Liver (tissue), 9 donors: ENCODE results near the gene MAP4K3. TPM values are rescaled to one million over a fixed set of nuclear protein-coding genes. Genes with fewer than 3 reads are reported as not detected.

Experiments used
- DNase-seq: peaks from one replicate; pipeline ENCODE4 v3.0.0-alpha.2; 2017; ENCODE audit warnings: low spot score
- H3K27ac ChIP-seq, 2 donors: one replicate each; pipeline ENCODE4 v1.7.0; 2013; ENCODE audit warnings: inconsistent platforms in 2 of 2, low read length in 2 of 2, control low read depth in 1 of 2, low read depth in 1 of 2, mild to moderate bottlenecking in 1 of 2
- H3K27me3 ChIP-seq, 4 donors: one replicate each; pipeline versions ENCODE4 v1.6.1 to v1.7.0; 2013; ENCODE audit warnings: low read length in 3 of 4, inconsistent platforms in 1 of 4, mild to moderate bottlenecking in 1 of 4, moderate library complexity in 1 of 4; ENCODE audit not compliant: control insufficient read depth in 4 of 4, insufficient read depth in 4 of 4
- H3K36me3 ChIP-seq, 4 donors: one replicate each; pipeline versions ENCODE4 v1.6.1 to v1.7.0; 2013; ENCODE audit warnings: low read length in 3 of 4, mild to moderate bottlenecking in 3 of 4, low read depth in 1 of 4, moderate library complexity in 1 of 4; ENCODE audit not compliant: control insufficient read depth in 4 of 4, insufficient read depth in 3 of 4
- H3K4me1 ChIP-seq, 4 donors: one replicate each; pipeline versions ENCODE4 v1.6.1 to v1.7.0; 2013; ENCODE audit warnings: low read length in 3 of 4, mild to moderate bottlenecking in 3 of 4, moderate library complexity in 1 of 4; ENCODE audit not compliant: control insufficient read depth in 4 of 4, insufficient read depth in 4 of 4
- H3K4me3 ChIP-seq, 3 donors: one replicate each; pipeline versions ENCODE4 v1.6.1 to v1.7.0; 2013; ENCODE audit warnings: low read length in 3 of 3, control low read depth in 1 of 3, low read depth in 1 of 3, mild to moderate bottlenecking in 1 of 3
- H3K9ac ChIP-seq, 2 donors: one replicate each; pipeline ENCODE4 v1.7.0; 2013; ENCODE audit warnings: low read length in 2 of 2, mild to moderate bottlenecking in 2 of 2, moderate library complexity in 2 of 2, control low read depth in 1 of 2, low read depth in 1 of 2
- H3K9me3 ChIP-seq, 4 donors: one replicate each; pipeline versions ENCODE4 v1.6.1 to v1.7.0; 2013; ENCODE audit warnings: low read length in 3 of 4; ENCODE audit not compliant: control insufficient read depth in 4 of 4
- ATF3 ChIP-seq: IDR thresholded peaks from 2 replicates; pipeline ENCODE4 v1.6.1; 2016; ENCODE audit warnings: antibody characterized with exemption
- FOXA1 ChIP-seq: IDR thresholded peaks from 2 replicates; pipeline ENCODE4 v1.6.1; 2016; ENCODE audit warnings: antibody characterized with exemption
- FOXA2 ChIP-seq: IDR thresholded peaks from 2 replicates; pipeline ENCODE4 v1.6.1; 2016; ENCODE audit warnings: antibody characterized with exemption
- GABPA ChIP-seq, 2 donors: IDR thresholded peaks in 1 of 2; conservative IDR thresholded peaks in 1 of 2; 2 replicates each; pipeline ENCODE4 v1.6.1; 2016; ENCODE audit warnings: antibody characterized with exemption in 2 of 2, mild to moderate bottlenecking in 1 of 2, moderate library complexity in 1 of 2
- HNF4A ChIP-seq, 2 donors: conservative IDR thresholded peaks; 2 replicates each; pipeline ENCODE4 v1.6.1; 2016; ENCODE audit warnings: antibody characterized with exemption in 2 of 2, mild to moderate bottlenecking in 2 of 2
- HNF4G ChIP-seq: IDR thresholded peaks from 2 replicates; pipeline ENCODE4 v1.6.1; 2016; ENCODE audit warnings: antibody characterized with exemption
- JUND ChIP-seq, 2 donors: IDR thresholded peaks; 2 replicates each; pipeline ENCODE4 v1.6.1; 2016; ENCODE audit warnings: antibody characterized with exemption in 2 of 2
- MAX ChIP-seq: IDR thresholded peaks from 2 replicates; pipeline ENCODE4 v1.6.1; 2016; ENCODE audit warnings: antibody characterized with exemption
- NR2F2 ChIP-seq: IDR thresholded peaks from 2 replicates; pipeline ENCODE4 v1.6.1; 2016; ENCODE audit warnings: antibody characterized with exemption
- RAD21 ChIP-seq, 2 donors: IDR thresholded peaks; 2 replicates each; pipeline ENCODE4 v1.6.1; 2016; ENCODE audit warnings: antibody characterized with exemption in 2 of 2, mild to moderate bottlenecking in 2 of 2
- REST ChIP-seq: IDR thresholded peaks from 2 replicates; pipeline ENCODE4 v1.6.1; 2016; ENCODE audit warnings: antibody characterized with exemption, mild to moderate bottlenecking
- RXRA ChIP-seq, 2 donors: IDR thresholded peaks; 2 replicates each; pipeline ENCODE4 v1.6.1; 2017 to 2018; ENCODE audit warnings: antibody characterized with exemption in 2 of 2, mild to moderate bottlenecking in 1 of 2
- SP1 ChIP-seq: IDR thresholded peaks from 2 replicates; pipeline ENCODE4 v1.6.1; 2018; ENCODE audit warnings: antibody characterized with exemption, mild to moderate bottlenecking
- TAF1 ChIP-seq: conservative IDR thresholded peaks from 2 replicates; pipeline ENCODE4 v1.6.1; 2016; ENCODE audit warnings: antibody characterized with exemption, mild to moderate bottlenecking
- YY1 ChIP-seq: IDR thresholded peaks from 2 replicates; pipeline ENCODE4 v1.6.1; 2016; ENCODE audit warnings: antibody characterized with exemption, mild to moderate bottlenecking
- ZBTB33 ChIP-seq: IDR thresholded peaks from 2 replicates; pipeline ENCODE4 v1.6.1; 2016; ENCODE audit warnings: antibody characterized with exemption
- WGBS: extraction: QIAGEN DNeasy Blood & Tissue Kit; methylation state at CpG from one replicate; pipeline ENCODE4 v1.1.7; 2013; 5-methylcytosine and 5-hydroxymethylcytosine counted together
- polyA plus RNA-seq, 2 donors: library from polyadenylated mRNA; stranded (reverse) in 1 of 2; unstranded in 1 of 2; fragments of 200-250 nt in 1 of 2; fragments of >200 nt in 1 of 2; fragmentation: Nextera tagmentation in 1 of 2; extraction: Ambion mirVana in 1 of 2; gene quantifications; one replicate each; pipeline versions ENCODE4 v1.2.1 to v1.2.3, GENCODE V29; 2013 to 2015
- total RNA-seq, 2 donors: library from RNA; depleted of rRNA; stranded (reverse); fragments of >200 nt; gene quantifications; one replicate each; pipeline ENCODE4 v1.2.3, GENCODE V29; 2014
- donor health status: healthy.
- donor health status: healthy.
- donor health status: healthy.
- donor health status: healthy.
- donor health status: healthy.

The MAP4K3 gene
- total and polyA plus RNA-seq, 4 donors = 6.2 to 23.8 (median 10.9) TPM

- H3K4me3 ChIP-seq = no peak overlapping the region
- TF ChIP-seq JUND (IDR thresholded peaks at IDR 0.05) (peak in 1 of 2 donors; percentile 37), ATF3 (no peak)
- 94% methylated on average over 1 of the region's 1 CpG for whole genome bisulfite sequencing
- H3K27me3 ChIP-seq = no peaks in the 10 kb centered on the region
- no peaks in the 10 kb centered on the region for H3K4me1 ChIP-seq
- no peak overlapping the region for H3K27ac ChIP-seq
- H3K36me3 ChIP-seq = no peaks in the 10 kb centered on the region
- H3K9me3 ChIP-seq = no peaks in the 10 kb centered on the region
- H3K9ac ChIP-seq = no peak overlapping the region
- no peak for DNase-seq
Observed at GRCh38 chr2:39234754-39235153, 202.3 kb downstream of the MAP4K3 start.

- TF ChIP-seq ZBTB33 (no peak), FOXA2 (no peak), GABPA (IDR thresholded peaks at IDR 0.05 in 1 of 2, conservative IDR thresholded peaks at IDR 0.05 in 1 of 2) (no peak), TAF1 (no peak), FOXA1 (no peak), HNF4A (conservative IDR thresholded peaks at IDR 0.05) (no peak), SP1 (no peak), JUND (IDR thresholded peaks at IDR 0.05) (no peak)
- H3K27me3 ChIP-seq = no peaks in the 10 kb centered on the region
Observed at GRCh38 chr2:39232141-39232540, 204.9 kb downstream of the MAP4K3 start.

GRCh38 chr2:39228413-39229209, 208.5 kb downstream of the MAP4K3 start:
- H3K36me3 ChIP-seq = no peaks in the 10 kb centered on the region
- no peaks in the 10 kb centered on the region for H3K9me3 ChIP-seq
- peaks cover 0 to 4% (median 1%) of the 10 kb centered on the region in 4 donors for H3K4me1 ChIP-seq
- TF ChIP-seq FOXA2 (no peak), RXRA (IDR thresholded peaks at IDR 0.05) (no peak), RAD21 (IDR thresholded peaks at IDR 0.05) (no peak), REST (no peak), YY1 (no peak), HNF4G (no peak), FOXA1 (no peak), NR2F2 (no peak), ATF3 (no peak), ZBTB33 (no peak), MAX (no peak), TAF1 (no peak)
- H3K27ac ChIP-seq = no peak overlapping the region
- no peaks in the 10 kb centered on the region for H3K27me3 ChIP-seq
- DNase-seq = no peak
- WGBS = 37% methylated on average over 19 of the region's 19 CpGs
- H3K4me3 ChIP-seq = no peak overlapping the region
- H3K9ac ChIP-seq = no peak overlapping the region

More at GRCh38 chr2:39232141-39232540, 204.9 kb downstream of the MAP4K3 start:
- DNase-seq = no peak
- Histone ChIP-seq H3K4me3 (no peak overlapping the region), H3K9ac (no peak overlapping the region), H3K27ac (no peak overlapping the region), H3K36me3 (no peaks in the 10 kb centered on the region), H3K9me3 (no peaks in the 10 kb centered on the region), H3K4me1 (peaks cover 0 to 4% (median 1%) of the 10 kb centered on the region in 4 donors)
